CD4-positive, alpha-beta T cell (primary cell): Measurements from ENCODE around the gene GAS7. TPM values are rescaled to one million over a fixed set of nuclear protein-coding genes. Genes with fewer than 3 reads are reported as not detected.
A peak's percentile ranks its signal among the peaks of the same experiment; 100 is the strongest.

Source experiments
- ATAC-seq: fragments of 200-7000 bp; cut with Tn5 transposase; one replicate; pipeline ENCODE4 v1.10.0; 2022; ENCODE audit warnings: mild to moderate bottlenecking; ENCODE audit not compliant: poor library complexity
- CTCF ChIA-PET: fragments of 350-600 bp; sonication (Branson Sonifier 250); formaldehyde crosslinking; loops from one replicate; lab custom pipeline; 2021; ENCODE audit warnings: antibody characterized with exemption, inconsistent platforms; lab: Charles Lee
- POLR2A ChIA-PET: fragments of 350-600 bp; sonication (Branson Sonifier 250); formaldehyde crosslinking; loops from one replicate; lab custom pipeline; 2021; ENCODE audit warnings: antibody characterized with exemption, inconsistent platforms; lab: Charles Lee
- DNase-seq, 14 experiments: peaks; one replicate each; pipeline ENCODE4 v3.0.0-alpha.2; 2013 to 2020; ENCODE audit warnings: mixed read lengths in 2 of 14
- H3K27ac ChIP-seq, 2 donors: one replicate each; pipeline versions ENCODE4 v1.5.1 to v1.7.0; 2013; ENCODE audit warnings: low read length in 2 of 2, low read depth in 1 of 2, mild to moderate bottlenecking in 1 of 2
- H3K27me3 ChIP-seq, 2 experiments: 1 replicate in 1 of 2; 2 replicates in 1 of 2; pipeline versions ENCODE4 v1.6.1 to v1.7.0; 2013; ENCODE audit warnings: low read length in 2 of 2, control low read depth in 1 of 2, mild to moderate bottlenecking in 1 of 2, moderate library complexity in 1 of 2; ENCODE audit not compliant: insufficient read depth in 2 of 2, control insufficient read depth in 1 of 2
- H3K36me3 ChIP-seq: one replicate; pipeline ENCODE4 v1.6.1; 2013; ENCODE audit warnings: low read length, control low read depth; ENCODE audit not compliant: insufficient read depth
- H3K4me1 ChIP-seq: one replicate; pipeline ENCODE4 v1.6.1; 2013; ENCODE audit warnings: low read length, control low read depth; ENCODE audit not compliant: insufficient read depth
- H3K4me3 ChIP-seq: one replicate; pipeline ENCODE4 v1.5.1; 2013; ENCODE audit warnings: mild to moderate bottlenecking, low read length, moderate library complexity
- H3K9me3 ChIP-seq, 2 experiments: 1 replicate in 1 of 2; 2 replicates in 1 of 2; pipeline versions ENCODE4 v1.6.1 to v1.7.0; 2013; ENCODE audit warnings: low read length in 2 of 2, mild to moderate bottlenecking in 2 of 2, control low read depth in 1 of 2, moderate library complexity in 1 of 2; ENCODE audit not compliant: control insufficient read depth in 1 of 2, insufficient read depth in 1 of 2
- H3K27ac Mint-ChIP-seq: one replicate; pipeline ENCODE4 v1.8.0; 2020; ENCODE audit warnings: mixed read lengths
- H3K27me3 Mint-ChIP-seq: one replicate; pipeline ENCODE4 v1.8.0; 2021; ENCODE audit warnings: mixed read lengths
- H3K36me3 Mint-ChIP-seq: one replicate; pipeline ENCODE4 v1.8.0; 2021; ENCODE audit warnings: low read depth, mixed read lengths
- H3K4me1 Mint-ChIP-seq: one replicate; pipeline ENCODE4 v1.8.0; 2021; ENCODE audit warnings: low read depth, mixed read lengths
- H3K4me3 Mint-ChIP-seq: one replicate; pipeline ENCODE4 v1.8.0; 2020; ENCODE audit warnings: mild to moderate bottlenecking, mixed read lengths
- H3K9me3 Mint-ChIP-seq: one replicate; pipeline ENCODE4 v1.8.0; 2020; ENCODE audit warnings: mixed read lengths
- CTCF ChIP-seq: fragments of 200-600 bp; IDR thresholded peaks from one replicate; pipeline ENCODE4 v1.8.0; 2022; ENCODE audit warnings: antibody characterized with exemption, mild to moderate bottlenecking
- intact Hi-C, 2 experiments: fragments of 100-400 bp; cut with DNase I in 1 of 2; cut with micrococcal nuclease in 1 of 2; formaldehyde crosslinking; loops; one replicate each; pipeline versions ENCODE4 v1.15.1 to v1.9.0; 2023 to 2025; cut with DNase I, micrococcal nuclease
- total RNA-seq, 174 experiments: library from RNA in 2 of 174; stranded (reverse) in 2 of 174; gene quantifications; one replicate each; pipeline ENCODE4 v1.2.3 and lab custom pipeline; 2021 to 2026

The GAS7 gene
- total RNA-seq, 2 experiments from 2014 or later, result 1.8 to 3.4 TPM

- Histone ChIP-seq H3K27me3 (no peaks in the 10 kb centered on the region), H3K9me3 (peaks cover 0 to 9% of the 10 kb centered on the region in 2 experiments), H3K36me3 (no peaks in the 10 kb centered on the region), H3K27ac (no peak overlapping the region), H3K4me1 (no peaks in the 10 kb centered on the region), H3K4me3 (no peak overlapping the region)
- ChIA-PET CTCF (no interaction called here), POLR2A (no interaction called here)
- Mint-ChIP-seq H3K9me3 (peaks cover 7% of the 10 kb centered on the region), H3K4me1 (no peaks in the 10 kb centered on the region), H3K36me3 (no peaks in the 10 kb centered on the region), H3K27me3 (no peaks in the 10 kb centered on the region), H3K27ac (no peak overlapping the region), H3K4me3 (no peak overlapping the region)
- TF ChIP-seq CTCF, result no peak
- ATAC-seq (no peak), DNase-seq (no peak)
- intact Hi-C loops, result no loop called here
These were observed 130.8 kb downstream of the GAS7 start for GRCh38 chr17:10067446-10068143.

- Mint-ChIP-seq H3K9me3 (peaks cover 7% of the 10 kb centered on the region), H3K4me1 (no peaks in the 10 kb centered on the region), H3K27me3 (no peaks in the 10 kb centered on the region), H3K27ac (no peak overlapping the region), H3K36me3 (no peaks in the 10 kb centered on the region), H3K4me3 (no peak overlapping the region)
- no peaks in the 10 kb centered on the region for H3K4me1 ChIP-seq
- no peak overlapping the region for H3K4me3 ChIP-seq
- H3K9me3 ChIP-seq, result peaks cover 0 to 9% of the 10 kb centered on the region in 2 experiments
- H3K27me3 ChIP-seq, result no peaks in the 10 kb centered on the region
- CTCF ChIA-PET, result no interaction called here
- TF ChIP-seq CTCF, result no peak
- no peak for ATAC-seq
- POLR2A ChIA-PET, result no interaction called here
- H3K27ac ChIP-seq, result no peak overlapping the region
- no peaks in the 10 kb centered on the region for H3K36me3 ChIP-seq
- intact Hi-C loops, result no loop called here
- no peak for DNase-seq
These were observed 133.9 kb downstream of the GAS7 start for GRCh38 chr17:10064536-10064935.

GRCh38 chr17:10063730-10064241 is 134.6 kb downstream of the GAS7 start:
- H3K27ac Mint-ChIP-seq, result no peak overlapping the region
- H3K27me3 Mint-ChIP-seq, result no peaks in the 10 kb centered on the region
- H3K9me3 Mint-ChIP-seq, result peaks cover 7% of the 10 kb centered on the region
- Histone ChIP-seq H3K4me1 (no peaks in the 10 kb centered on the region), H3K27me3 (no peaks in the 10 kb centered on the region), H3K4me3 (no peak overlapping the region), H3K36me3 (no peaks in the 10 kb centered on the region), H3K9me3 (peaks cover 0 to 9% of the 10 kb centered on the region in 2 experiments), H3K27ac (no peak overlapping the region)
- no peaks in the 10 kb centered on the region for H3K36me3 Mint-ChIP-seq
- ChIA-PET CTCF (no interaction called here), POLR2A (no interaction called here)
- H3K4me1 Mint-ChIP-seq, result no peaks in the 10 kb centered on the region
- ATAC-seq (no peak), DNase-seq (peak in 3 of 14 experiments; percentile 38 to 80 (median 68))
- TF ChIP-seq CTCF, result no peak
- H3K4me3 Mint-ChIP-seq, result no peak overlapping the region
- intact Hi-C loops, result no loop called here
